ENCODE measurements around the gene ATAD5.

GRCh38 chr17:30829022-30829421 is 2.7 kb upstream of the ATAD5 start:
- TF ChIP-seq MAX (IDR thresholded peaks at IDR 0.05; ENCODE audit: low read depth, low read length), result no peak
- TF ChIP-seq POLR2A (IDR thresholded peaks at IDR 0.05; ENCODE audit: extremely low read depth, insufficient read length), result no peak
- TF ChIP-seq CTCF (IDR thresholded peaks at IDR 0.05; ENCODE audit: low read depth, low read length), result no peak

Measured in NB4 (cell line).